CD4-positive, alpha-beta T cell treated with Interleukin-6 at 100 ng/mL for 8 hours (primary cell): ENCODE measurements around the gene ZNF80.
"Not testable (repeated sequence)": the region's sequence is repeated elsewhere in the genome, so short reads cannot be mapped to it uniquely, and the experiment has no call there.

Experiments
- DNase-seq: peaks from one replicate; pipeline ENCODE4 v3.0.0-alpha.2; 2020; ENCODE audit warnings: mixed read lengths, low spot score

The ZNF80 gene

GRCh38 chr3:114237478-114237877 lies at the start of gene ZNF80:
Gene ZNF80 (minus strand): TSS chr3:114237578. CDS start chr3:114237074, 504 bp downstream.
- not testable (repeated sequence) for DNase-seq

GRCh38 chr3:114286266-114286665 lies 48.9 kb upstream of the ZNF80 start:
- DNase-seq: no peak

- DNase-seq: no peak
Measured at GRCh38 chr3:114285648-114286230, 48.4 kb upstream of the ZNF80 start.

DNA sequence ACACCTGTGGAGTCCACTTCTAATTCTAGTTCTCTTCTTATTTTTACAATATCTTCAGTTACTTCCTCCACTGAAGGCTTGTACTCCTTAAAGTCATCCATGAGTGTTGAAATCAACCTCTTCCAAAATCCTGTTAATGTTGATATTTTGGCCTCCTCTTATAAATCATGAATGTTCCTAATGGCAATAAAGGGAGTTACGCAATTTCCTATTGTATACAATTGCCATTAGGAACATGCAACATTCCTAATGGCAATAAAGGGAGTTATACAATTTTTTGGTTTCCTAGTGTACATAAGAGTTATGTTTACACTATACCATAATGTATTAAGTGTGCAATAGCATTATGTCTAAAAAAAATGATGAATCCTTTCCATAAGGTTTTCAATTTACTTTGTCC lies 47.3 kb upstream of the ZNF80 start:
- DNase-seq: no peak

- not testable (repeated sequence) for DNase-seq
Measured at GRCh38 chr3:114276856-114277255, 39.5 kb upstream of the ZNF80 start.

- no peak for DNase-seq
Measured at GRCh38 chr3:114274929-114275328, 37.6 kb upstream of the ZNF80 start.

- no peak for DNase-seq
Measured at GRCh38 chr3:114272271-114272670, 34.9 kb upstream of the ZNF80 start.

GRCh38 chr3:114270019-114270418 lies 32.6 kb upstream of the ZNF80 start:
- no peak for DNase-seq

DNA sequence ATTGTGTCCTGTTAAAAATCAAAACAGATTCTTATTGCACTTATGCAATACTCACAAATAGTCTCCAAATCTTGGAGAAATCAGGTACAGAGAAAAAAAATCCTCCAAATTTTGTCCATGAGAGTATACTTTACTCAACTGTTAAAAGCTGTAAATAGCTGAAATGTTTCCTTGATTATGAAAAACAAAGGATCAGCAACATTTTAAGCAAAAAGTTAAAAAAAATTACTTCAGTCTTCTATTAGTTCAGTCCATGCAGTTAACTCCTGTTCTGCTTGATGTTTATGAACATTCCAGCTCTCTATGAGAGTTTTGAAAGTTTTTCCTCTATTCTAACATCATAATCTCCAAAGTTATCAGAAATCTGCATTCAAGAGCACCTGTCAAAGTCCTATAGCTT lies 22.8 kb upstream of the ZNF80 start:
- DNase-seq: no peak

DNA sequence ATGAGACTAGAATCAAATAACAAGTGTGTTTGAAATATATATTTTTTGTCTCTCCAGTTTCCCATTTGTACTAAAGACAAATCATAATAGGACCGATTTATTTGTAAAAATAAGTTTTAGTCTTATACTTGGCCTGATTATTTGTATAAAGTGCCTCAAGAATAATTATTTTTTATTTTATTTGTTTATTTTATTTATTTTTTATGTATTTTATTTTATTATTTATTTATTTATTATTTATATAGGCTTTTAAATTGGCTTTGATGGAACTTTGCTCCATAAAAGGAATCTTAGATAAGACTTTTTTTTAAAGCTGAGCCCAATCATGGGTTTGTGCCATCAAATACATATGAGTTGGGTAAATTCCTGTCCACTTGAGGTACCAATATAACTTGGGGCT lies 22.2 kb upstream of the ZNF80 start:
- DNase-seq: no peak

- no peak for DNase-seq
Measured at GRCh38 chr3:114253505-114253904, 16.1 kb upstream of the ZNF80 start.

DNA sequence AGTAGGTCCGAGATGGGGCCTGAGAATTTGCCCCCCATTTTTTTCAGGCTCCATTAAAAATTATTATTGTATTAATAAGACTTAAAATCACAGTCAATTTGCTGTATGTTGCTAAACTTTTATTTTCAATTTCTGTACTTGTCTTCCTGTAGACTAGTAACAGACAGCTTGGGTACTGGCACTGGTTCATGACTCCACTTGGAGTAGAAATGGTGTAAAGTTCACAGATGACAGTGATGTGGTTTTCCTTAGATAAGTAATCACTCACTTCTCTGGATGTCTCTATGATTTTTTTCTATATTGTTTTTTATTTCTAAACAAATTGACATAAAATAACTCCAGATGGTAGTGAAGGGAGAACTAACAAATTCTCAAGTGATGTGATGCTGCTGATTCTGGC lies 15.6 kb upstream of the ZNF80 start:
- DNase-seq: no peak

DNA sequence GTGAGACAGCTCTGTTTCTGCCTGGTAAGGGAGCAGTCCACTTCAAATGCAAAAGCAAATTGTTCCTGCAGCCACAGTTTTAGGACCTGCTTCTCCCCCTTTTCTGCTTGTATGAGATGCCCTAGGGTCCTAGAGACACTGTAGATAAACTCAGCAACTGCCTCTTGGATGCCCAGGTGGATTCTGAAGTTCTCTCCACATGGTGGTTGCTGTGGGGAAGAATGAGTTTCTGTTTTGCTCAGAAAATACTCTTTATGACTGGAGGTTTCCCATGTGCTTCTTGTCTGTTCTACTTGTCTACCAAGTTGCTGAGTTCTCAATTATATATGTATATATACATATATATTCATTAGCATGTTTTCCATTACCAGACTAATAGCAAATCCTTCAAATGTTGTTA lies 5.6 kb upstream of the ZNF80 start:
- DNase-seq: no peak

DNA sequence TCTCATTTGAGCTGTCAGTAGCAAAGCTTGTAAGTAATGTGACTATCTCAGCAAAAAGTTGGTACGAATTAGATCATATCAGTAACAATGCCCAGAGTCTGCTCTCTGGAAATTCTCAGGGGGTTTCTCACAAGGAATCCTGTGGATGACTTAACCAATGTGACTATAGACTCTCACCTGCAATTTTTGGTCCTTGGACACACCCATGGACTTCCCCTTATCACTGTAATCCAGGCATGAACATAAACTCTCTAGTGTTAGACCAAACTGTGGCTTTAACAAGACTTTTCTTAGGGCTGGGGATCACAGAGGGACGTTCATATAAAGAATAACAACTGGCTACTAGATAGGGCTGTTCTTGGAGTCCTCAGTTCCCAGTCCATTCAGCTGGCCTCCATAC lies 3.9 kb upstream of the ZNF80 start:
- no peak for DNase-seq

DNA sequence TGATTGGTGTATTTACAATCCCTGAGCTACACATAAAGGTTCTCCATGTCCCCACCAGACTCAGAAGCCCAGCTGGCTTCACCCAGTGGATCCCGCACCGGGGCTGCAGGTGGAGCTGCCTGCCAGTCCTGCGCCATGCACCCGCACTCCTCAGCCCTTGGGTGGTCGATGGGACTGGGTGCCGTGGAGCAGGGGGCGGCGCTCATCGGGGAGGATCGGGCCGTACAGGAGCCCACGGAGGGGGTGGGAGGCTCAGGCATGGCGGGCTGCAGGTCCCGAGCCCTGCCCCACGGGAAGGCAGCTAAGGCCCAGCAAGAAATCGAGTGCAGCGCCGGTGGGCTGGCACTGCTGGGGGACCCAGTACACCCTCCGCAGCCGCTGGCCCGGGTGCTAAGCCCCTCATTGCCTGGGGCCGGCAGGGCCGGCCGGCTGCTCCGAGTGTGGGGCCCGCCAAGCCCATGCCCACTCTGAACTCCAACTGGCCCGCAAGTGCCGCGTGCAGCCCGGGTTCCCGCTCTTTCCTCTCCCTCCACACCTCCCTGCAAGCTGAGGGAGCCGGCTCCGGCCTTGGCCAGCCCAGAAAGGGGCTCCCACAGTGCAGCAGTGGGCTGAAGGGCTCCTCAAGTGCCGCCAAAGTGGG lies 888 bp upstream of the ZNF80 start:
- DNase-seq: not testable (repeated sequence)

DNA sequence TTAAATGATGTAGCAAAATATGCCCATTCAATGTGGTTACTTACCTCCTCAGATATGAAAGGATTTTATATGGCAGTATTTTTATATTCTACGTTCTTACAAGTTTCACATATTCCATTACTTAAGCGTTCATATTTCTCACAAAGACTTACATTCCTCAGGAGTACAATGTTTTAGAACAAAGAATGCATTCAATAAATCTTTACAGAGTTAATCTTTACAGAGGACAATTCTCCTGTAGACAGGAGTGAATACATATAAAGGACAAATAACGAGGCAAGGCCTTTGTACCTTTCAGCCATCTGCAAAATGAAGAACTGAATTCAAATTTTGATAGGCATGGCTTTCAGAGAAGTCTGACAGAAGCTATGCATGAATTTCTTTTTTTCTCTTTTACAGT lies 1.9 kb downstream of the ZNF80 start:
- no peak for DNase-seq

DNA sequence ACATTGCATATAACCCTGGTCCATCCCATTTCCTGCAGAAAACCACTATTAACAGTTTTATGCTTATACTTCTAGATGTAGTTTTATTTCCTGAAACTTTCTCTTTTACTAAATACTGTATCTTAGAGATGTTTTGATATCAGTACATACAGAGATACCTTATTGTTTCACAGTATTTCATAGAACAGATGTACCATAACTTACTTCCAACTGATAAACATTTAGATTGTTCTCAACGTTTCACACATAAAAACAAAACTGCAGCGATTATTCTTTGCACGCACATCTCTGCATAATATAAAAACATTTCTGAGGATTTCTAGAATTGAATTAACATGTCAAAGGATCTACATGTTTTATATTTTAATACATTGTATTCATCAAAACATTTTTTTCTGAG lies 2.6 kb downstream of the ZNF80 start:
- no peak for DNase-seq

- peak; percentile 72 for DNase-seq
Measured at GRCh38 chr3:114231616-114232015, 5.8 kb downstream of the ZNF80 start.

- no peak for DNase-seq
Measured at GRCh38 chr3:114227076-114227475, 10.3 kb downstream of the ZNF80 start.

GRCh38 chr3:114226313-114226712 lies 11.1 kb downstream of the ZNF80 start:
- no peak for DNase-seq

GRCh38 chr3:114223143-114223542 lies 14.2 kb downstream of the ZNF80 start:
- DNase-seq: peak; percentile 64

- no peak for DNase-seq
Measured at GRCh38 chr3:114221881-114222264, 15.5 kb downstream of the ZNF80 start.

DNA sequence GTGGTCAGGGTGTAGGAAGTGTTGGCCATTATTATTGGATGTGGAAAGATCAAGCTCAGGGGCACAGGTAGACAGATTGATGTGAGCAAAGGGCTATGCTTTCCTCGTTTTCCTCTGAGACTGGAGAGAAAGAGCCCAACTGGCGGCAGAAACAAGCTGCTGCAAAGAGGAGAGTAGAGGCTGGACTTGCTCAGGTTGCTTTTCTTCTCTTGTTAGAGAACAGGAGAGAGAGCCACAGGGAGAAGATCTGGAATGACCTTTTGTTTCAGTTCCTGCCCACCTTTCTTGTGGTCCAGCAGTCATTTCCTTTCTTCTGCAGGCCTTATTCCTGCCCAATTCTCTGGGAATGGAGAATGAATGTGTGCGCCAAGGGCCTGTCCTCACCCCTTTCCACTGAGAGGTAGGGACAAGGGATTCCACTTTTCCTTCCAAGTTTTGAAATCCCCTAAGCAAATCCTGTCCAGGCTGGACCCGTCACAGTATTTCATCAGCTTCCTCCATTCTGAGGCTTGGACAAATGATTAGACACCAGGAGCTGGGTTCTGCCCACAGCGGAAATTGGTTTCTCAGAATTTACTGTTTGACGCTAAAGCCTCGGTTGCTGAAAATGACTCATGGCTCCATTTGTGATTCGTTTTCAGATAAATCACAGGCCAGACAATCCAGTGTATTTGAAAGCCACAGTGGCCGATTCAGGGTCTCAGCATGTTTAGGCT lies 16.1 kb downstream of the ZNF80 start:
- peak; percentile 56 for DNase-seq

- DNase-seq: no peak
Measured at GRCh38 chr3:114219741-114220140, 17.6 kb downstream of the ZNF80 start.
